H9 (cell line): Measurements from ENCODE around the gene PTRH1. TPM values are rescaled to one million over a fixed set of nuclear protein-coding genes. Genes with fewer than 3 reads are reported as not detected.

Source experiments
- DNase-seq: peaks from one replicate; pipeline ENCODE4 v3.0.0-alpha.2; 2017
- H2AFZ ChIP-seq: one replicate; pipeline ENCODE4 v1.6.1; 2013; ENCODE audit warnings: mild to moderate bottlenecking, low read length, control low read depth, moderate library complexity
- H2AK5ac ChIP-seq: 2 replicates; pipeline ENCODE4 v1.6.1; 2013; ENCODE audit warnings: low read length, control low read depth, mixed read lengths; ENCODE audit not compliant: insufficient read length
- H2BK120ac ChIP-seq: one replicate; pipeline ENCODE4 v1.6.1; 2013; ENCODE audit warnings: low read depth, mild to moderate bottlenecking, low read length, control low read depth, inconsistent platforms; ENCODE audit not compliant: poor library complexity, severe bottlenecking
- H2BK12ac ChIP-seq: 2 replicates; pipeline ENCODE4 v1.6.1; 2013; ENCODE audit warnings: low read length, control low read depth, mixed read lengths, low read depth; ENCODE audit not compliant: insufficient read length
- H2BK15ac ChIP-seq: 2 replicates; pipeline ENCODE4 v1.6.1; 2013; ENCODE audit warnings: low read depth, low read length, control low read depth
- H2BK20ac ChIP-seq: one replicate; pipeline ENCODE4 v1.6.1; 2013; ENCODE audit warnings: low read depth, mild to moderate bottlenecking, low read length, control low read depth, inconsistent platforms; ENCODE audit not compliant: poor library complexity, severe bottlenecking
- H2BK5ac ChIP-seq: 2 replicates; pipeline ENCODE4 v1.6.1; 2013; ENCODE audit warnings: low read length, control low read depth, mixed read lengths; ENCODE audit not compliant: insufficient read length
- H3K14ac ChIP-seq: 2 replicates; pipeline ENCODE4 v1.6.1; 2013; ENCODE audit warnings: low read length, control low read depth; ENCODE audit not compliant: insufficient read depth
- H3K18ac ChIP-seq: 2 replicates; pipeline ENCODE4 v1.6.1; 2013; ENCODE audit warnings: low read depth, mild to moderate bottlenecking, mixed read lengths, low read length, control low read depth; ENCODE audit not compliant: insufficient read length
- H3K23ac ChIP-seq: 2 replicates; pipeline ENCODE4 v1.6.1; 2013; ENCODE audit warnings: low read length, control low read depth, mixed read lengths, low read depth; ENCODE audit not compliant: insufficient read length
- H3K23me2 ChIP-seq: 2 replicates; pipeline ENCODE4 v1.6.1; 2013; ENCODE audit warnings: low read depth, mild to moderate bottlenecking, mixed read lengths, low read length, control low read depth; ENCODE audit not compliant: insufficient read length, poor library complexity, severe bottlenecking
- H3K27ac ChIP-seq: 2 replicates; pipeline ENCODE4 v1.5.1; 2013; ENCODE audit warnings: low read length, control low read depth, mixed read lengths, low read depth; ENCODE audit not compliant: insufficient read length
- H3K27me3 ChIP-seq: 2 replicates; pipeline ENCODE4 v1.6.1; 2013; ENCODE audit warnings: low read length, control low read depth, inconsistent platforms; ENCODE audit not compliant: insufficient read depth
- H3K4ac ChIP-seq: 2 replicates; pipeline ENCODE4 v1.6.1; 2013; ENCODE audit warnings: low read depth, mild to moderate bottlenecking, control low read depth, inconsistent platforms, low read length, moderate library complexity
- H3K4me1 ChIP-seq: 2 replicates; pipeline ENCODE4 v1.6.1; 2013; ENCODE audit warnings: low read length, control low read depth, inconsistent platforms; ENCODE audit not compliant: insufficient read depth
- H3K4me2 ChIP-seq: 2 replicates; pipeline ENCODE4 v1.6.1; 2013; ENCODE audit warnings: low read length, control low read depth, mixed read lengths; ENCODE audit not compliant: insufficient read length, insufficient read depth
- H3K56ac ChIP-seq: 2 replicates; pipeline ENCODE4 v1.6.1; 2013; ENCODE audit warnings: low read depth, mild to moderate bottlenecking, mixed read lengths, low read length, control low read depth; ENCODE audit not compliant: insufficient read length
- H3K79me1 ChIP-seq: 2 replicates; pipeline ENCODE4 v1.6.1; 2013; ENCODE audit warnings: low read depth, mild to moderate bottlenecking, moderate library complexity, low read length, control low read depth, inconsistent platforms; ENCODE audit not compliant: insufficient read depth, poor library complexity, severe bottlenecking
- H3K79me2 ChIP-seq: 2 replicates; pipeline ENCODE4 v1.6.1; 2013; ENCODE audit warnings: low read length, control low read depth, inconsistent platforms; ENCODE audit not compliant: insufficient read depth
- H3K9ac ChIP-seq: 2 replicates; pipeline ENCODE4 v1.6.1; 2013; ENCODE audit warnings: low read length, control low read depth, mixed read lengths; ENCODE audit not compliant: insufficient read length; ENCODE audit errors: extremely low read depth
- H3K9me3 ChIP-seq: one replicate; pipeline ENCODE4 v1.6.1; 2013; ENCODE audit warnings: low read depth, low read length, inconsistent platforms; ENCODE audit not compliant: control insufficient read depth
- H3T11ph ChIP-seq: one replicate; pipeline ENCODE4 v1.6.1; 2013; ENCODE audit warnings: mild to moderate bottlenecking, low read length, control low read depth, inconsistent platforms
- H4K20me1 ChIP-seq: one replicate; pipeline ENCODE4 v1.6.1; 2013; ENCODE audit not compliant: control insufficient read depth, insufficient read length, insufficient read depth
- H4K5ac ChIP-seq: 2 replicates; pipeline ENCODE4 v1.6.1; 2013; ENCODE audit warnings: low read depth, mild to moderate bottlenecking, mixed read lengths, low read length, control low read depth; ENCODE audit not compliant: insufficient read length
- H4K8ac ChIP-seq: replicated peaks from 2 replicates; pipeline ENCODE4 v1.6.1; 2013; ENCODE audit warnings: low read length, control low read depth, mixed read lengths, low read depth; ENCODE audit not compliant: insufficient read length
- H4K91ac ChIP-seq: 2 replicates; pipeline ENCODE4 v1.6.1; 2013; ENCODE audit warnings: low read depth, mild to moderate bottlenecking, moderate library complexity, mixed read lengths, low read length, control low read depth; ENCODE audit not compliant: insufficient read length
- H3K27ac Mint-ChIP-seq, 3 experiments: 2 replicates in 2 of 3; 3 replicates in 1 of 3; pipeline ENCODE4 v1.8.0; 2020 to 2021; ENCODE audit warnings: mixed read lengths in 3 of 3, mild to moderate bottlenecking in 1 of 3, moderate library complexity in 1 of 3
- H3K27me3 Mint-ChIP-seq: 2 replicates; pipeline ENCODE4 v1.8.0; 2021; ENCODE audit warnings: low read depth, mild to moderate bottlenecking, moderate library complexity, mixed read lengths
- H3K36me3 Mint-ChIP-seq, 3 experiments: 2 replicates in 2 of 3; 3 replicates in 1 of 3; pipeline ENCODE4 v1.8.0; 2020 to 2021; ENCODE audit warnings: low read depth in 3 of 3, mixed read lengths in 3 of 3; ENCODE audit not compliant: insufficient read depth in 1 of 3
- H3K4me1 Mint-ChIP-seq, 2 experiments: 2 replicates each; pipeline ENCODE4 v1.8.0; 2020; ENCODE audit warnings: mixed read lengths in 2 of 2
- H3K4me3 Mint-ChIP-seq, 2 experiments: 2 replicates in 1 of 2; 3 replicates in 1 of 2; pipeline ENCODE4 v1.8.0; 2020 to 2021; ENCODE audit warnings: mild to moderate bottlenecking in 2 of 2, mixed read lengths in 2 of 2, moderate library complexity in 1 of 2
- H3K9me3 Mint-ChIP-seq, 2 experiments: 2 replicates in 1 of 2; 3 replicates in 1 of 2; pipeline ENCODE4 v1.8.0; 2020; ENCODE audit warnings: mild to moderate bottlenecking in 2 of 2, mixed read lengths in 2 of 2, moderate library complexity in 1 of 2
- WGBS: extraction: QIAGEN DNeasy Blood & Tissue Kit; methylation state at CpG from one replicate; pipeline ENCODE4 v1.1.7; 2013; ENCODE audit warnings: missing lambda C conversion rate, low lambda C conversion rate, mixed read lengths; ENCODE audit not compliant: insufficient read length; ENCODE audit errors: extremely low coverage; 5-methylcytosine and 5-hydroxymethylcytosine counted together
- total RNA-seq: library from RNA; stranded (reverse); gene quantifications from 2 replicates; pipeline ENCODE4 v1.2.1, GENCODE V29; 2021
- TF ChIP-seq, protein P1 (sequence below): fragments of 200-600 bp; sonication (generic); conservative IDR thresholded peaks from 3 replicates; pipeline ENCODE4 v1.8.0; 2021; ENCODE audit warnings: antibody characterized with exemption, mild to moderate bottlenecking

PTRH1 gene
- total RNA-seq, 1 experiment from 2014 or later, result 10.9 TPM

DNA sequence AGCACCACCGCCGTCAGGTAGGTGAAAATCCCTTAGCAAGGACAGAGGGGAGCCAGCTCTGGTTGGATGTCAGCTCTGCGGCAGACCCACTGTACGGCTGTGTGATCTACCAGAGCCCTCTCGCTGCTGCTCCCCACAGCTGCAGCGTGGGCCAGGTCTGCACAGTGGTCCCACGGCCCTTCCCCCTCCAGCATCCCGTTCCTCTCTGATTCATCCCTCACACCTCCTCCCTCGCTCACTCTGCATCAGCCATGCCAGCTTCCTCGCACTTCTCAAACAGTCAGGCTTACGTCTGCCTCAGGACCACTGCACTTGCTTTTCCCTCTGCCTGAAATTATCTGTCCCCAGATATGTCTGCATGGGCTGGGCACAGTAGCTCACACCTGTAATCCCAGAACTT lies 35.2 kb downstream of the PTRH1 start:
- H3K4me3 Mint-ChIP-seq, result no peak overlapping the region
- TF ChIP-seq, protein P1, sequence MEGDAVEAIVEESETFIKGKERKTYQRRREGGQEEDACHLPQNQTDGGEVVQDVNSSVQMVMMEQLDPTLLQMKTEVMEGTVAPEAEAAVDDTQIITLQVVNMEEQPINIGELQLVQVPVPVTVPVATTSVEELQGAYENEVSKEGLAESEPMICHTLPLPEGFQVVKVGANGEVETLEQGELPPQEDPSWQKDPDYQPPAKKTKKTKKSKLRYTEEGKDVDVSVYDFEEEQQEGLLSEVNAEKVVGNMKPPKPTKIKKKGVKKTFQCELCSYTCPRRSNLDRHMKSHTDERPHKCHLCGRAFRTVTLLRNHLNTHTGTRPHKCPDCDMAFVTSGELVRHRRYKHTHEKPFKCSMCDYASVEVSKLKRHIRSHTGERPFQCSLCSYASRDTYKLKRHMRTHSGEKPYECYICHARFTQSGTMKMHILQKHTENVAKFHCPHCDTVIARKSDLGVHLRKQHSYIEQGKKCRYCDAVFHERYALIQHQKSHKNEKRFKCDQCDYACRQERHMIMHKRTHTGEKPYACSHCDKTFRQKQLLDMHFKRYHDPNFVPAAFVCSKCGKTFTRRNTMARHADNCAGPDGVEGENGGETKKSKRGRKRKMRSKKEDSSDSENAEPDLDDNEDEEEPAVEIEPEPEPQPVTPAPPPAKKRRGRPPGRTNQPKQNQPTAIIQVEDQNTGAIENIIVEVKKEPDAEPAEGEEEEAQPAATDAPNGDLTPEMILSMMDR, result no peak
- Histone ChIP-seq H3K4me2 (no peak overlapping the region), H4K20me1 (no peaks in the 10 kb centered on the region), H3K23ac (no peak overlapping the region), H3K79me1 (no peaks in the 10 kb centered on the region), H3K4me1 (no peaks in the 10 kb centered on the region), H3K9ac (no peak overlapping the region), H4K5ac (no peak overlapping the region), H2BK5ac (no peak overlapping the region), H3K27ac (no peak overlapping the region), H4K8ac (no peak overlapping the region), H2BK12ac (no peak overlapping the region), H2AK5ac (no peak overlapping the region), H3K79me2 (no peaks in the 10 kb centered on the region), H3K23me2 (no peaks in the 10 kb centered on the region), H3K56ac (no peak overlapping the region), H3K27me3 (no peaks in the 10 kb centered on the region), H4K91ac (no peak overlapping the region), H2BK20ac (no peak overlapping the region), H2AFZ (no peak overlapping the region), H3T11ph (no peak overlapping the region), H3K4ac (no peak overlapping the region), H2BK15ac (no peak overlapping the region), H3K9me3 (no peaks in the 10 kb centered on the region), H3K18ac (no peak overlapping the region), H3K14ac (no peak overlapping the region), H2BK120ac (no peak overlapping the region)
- no peaks in the 10 kb centered on the region for H3K9me3 Mint-ChIP-seq
- no peaks in the 10 kb centered on the region for H3K27me3 Mint-ChIP-seq
- DNase-seq, result no peak
- H3K36me3 Mint-ChIP-seq, result peaks cover 23 to 55% (median 28%) of the 10 kb centered on the region in 3 experiments; a peak in 6 of 7 replicates
- no peak overlapping the region for H3K27ac Mint-ChIP-seq
- H3K4me1 Mint-ChIP-seq, result no peaks in the 10 kb centered on the region
- WGBS, result no CpG with 5 or more reads among the region's 11 CpGs
